Measurements from ENCODE around the gene KANSL2.

DNA sequence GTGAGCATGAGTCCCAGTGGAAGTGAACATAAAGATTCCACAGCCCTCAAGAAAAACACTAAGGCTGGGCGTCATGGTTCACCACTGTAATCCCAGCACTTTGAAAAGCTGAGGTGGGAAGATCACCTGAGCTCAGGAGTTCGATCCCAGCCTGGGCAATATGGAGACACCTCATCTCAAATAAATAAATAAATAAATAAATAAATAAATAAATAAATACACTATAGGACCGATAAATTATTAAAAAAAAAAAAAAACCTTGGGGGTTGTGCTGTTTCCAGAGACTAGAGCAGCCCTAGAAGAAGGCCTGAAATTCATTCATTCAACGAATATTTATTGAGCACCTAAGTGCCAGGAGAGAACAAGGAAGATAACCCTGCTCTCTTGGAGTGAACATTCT, 1.5 kb upstream of the KANSL2 start:
- TF ChIP-seq, protein P1, sequence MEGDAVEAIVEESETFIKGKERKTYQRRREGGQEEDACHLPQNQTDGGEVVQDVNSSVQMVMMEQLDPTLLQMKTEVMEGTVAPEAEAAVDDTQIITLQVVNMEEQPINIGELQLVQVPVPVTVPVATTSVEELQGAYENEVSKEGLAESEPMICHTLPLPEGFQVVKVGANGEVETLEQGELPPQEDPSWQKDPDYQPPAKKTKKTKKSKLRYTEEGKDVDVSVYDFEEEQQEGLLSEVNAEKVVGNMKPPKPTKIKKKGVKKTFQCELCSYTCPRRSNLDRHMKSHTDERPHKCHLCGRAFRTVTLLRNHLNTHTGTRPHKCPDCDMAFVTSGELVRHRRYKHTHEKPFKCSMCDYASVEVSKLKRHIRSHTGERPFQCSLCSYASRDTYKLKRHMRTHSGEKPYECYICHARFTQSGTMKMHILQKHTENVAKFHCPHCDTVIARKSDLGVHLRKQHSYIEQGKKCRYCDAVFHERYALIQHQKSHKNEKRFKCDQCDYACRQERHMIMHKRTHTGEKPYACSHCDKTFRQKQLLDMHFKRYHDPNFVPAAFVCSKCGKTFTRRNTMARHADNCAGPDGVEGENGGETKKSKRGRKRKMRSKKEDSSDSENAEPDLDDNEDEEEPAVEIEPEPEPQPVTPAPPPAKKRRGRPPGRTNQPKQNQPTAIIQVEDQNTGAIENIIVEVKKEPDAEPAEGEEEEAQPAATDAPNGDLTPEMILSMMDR (IDR thresholded peaks at IDR 0.05): no peak
- no peak for TF ChIP-seq POLR2A (IDR thresholded peaks at IDR 0.05)
